Karpas-422 (cell line): Measurements from ENCODE around the gene CNTN2. TPM values are rescaled to one million over a fixed set of nuclear protein-coding genes. Genes with fewer than 3 reads are reported as not detected.

Source experiments
- DNase-seq: peaks from one replicate; pipeline ENCODE4 v3.0.0-alpha.2; 2015
- H2AFZ ChIP-seq: fragments of 200-600 bp; sonication (generic); 2 replicates; pipeline ENCODE4 v1.6.1; 2014; ENCODE audit warnings: antibody characterized with exemption, low read length, mixed read lengths
- H3K27ac ChIP-seq: fragments of 200-600 bp; sonication (generic); 2 replicates; pipeline ENCODE4 v1.5.1; 2014; ENCODE audit warnings: mild to moderate bottlenecking, low read length, moderate library complexity
- H3K27me3 ChIP-seq: fragments of 200-600 bp; sonication (generic); 2 replicates; pipeline ENCODE4 v1.6.1; 2014; ENCODE audit warnings: low read length, mixed read lengths
- H3K36me3 ChIP-seq: fragments of 200-600 bp; sonication (generic); 2 replicates; pipeline ENCODE4 v1.6.1; 2014; ENCODE audit warnings: low read length, mixed read lengths; ENCODE audit not compliant: insufficient read depth
- H3K4me1 ChIP-seq: fragments of 200-600 bp; sonication (generic); 2 replicates; pipeline ENCODE4 v1.6.1; 2014; ENCODE audit warnings: mild to moderate bottlenecking, low read length, mixed read lengths
- H3K4me2 ChIP-seq: fragments of 200-600 bp; sonication (generic); 2 replicates; pipeline ENCODE4 v1.6.1; 2014; ENCODE audit warnings: low read length, low read depth, mild to moderate bottlenecking; ENCODE audit not compliant: poor library complexity, severe bottlenecking
- H3K4me3 ChIP-seq: fragments of 200-600 bp; sonication (generic); 2 replicates; pipeline ENCODE4 v1.5.1; 2014; ENCODE audit warnings: mild to moderate bottlenecking, antibody characterized with exemption, low read length, mixed read lengths
- H3K79me2 ChIP-seq: fragments of 200-600 bp; sonication (generic); 2 replicates; pipeline ENCODE4 v1.6.1; 2014; ENCODE audit warnings: mild to moderate bottlenecking, low read length, mixed read lengths
- H3K9ac ChIP-seq: fragments of 200-600 bp; sonication (generic); 2 replicates; pipeline ENCODE4 v1.6.0; 2014; ENCODE audit warnings: low read length
- H3K9me2 ChIP-seq: fragments of 200-600 bp; sonication (generic), shearing (Covaris generic); replicated peaks from 2 replicates; pipeline ENCODE4 v1.6.0; 2014; ENCODE audit warnings: mild to moderate bottlenecking, low read length, moderate library complexity; ENCODE audit not compliant: insufficient read depth
- H3K9me3 ChIP-seq: fragments of 300-700, 200-600 bp; sonication (generic); 2 replicates; pipeline ENCODE4 v1.6.1; 2014; ENCODE audit warnings: low read length, mixed read lengths
- H4K20me1 ChIP-seq: fragments of 200-600 bp; sonication (generic); 2 replicates; pipeline ENCODE4 v1.6.1; 2014; ENCODE audit warnings: mild to moderate bottlenecking, antibody characterized with exemption, low read length, low read depth; ENCODE audit not compliant: insufficient read depth
- total RNA-seq: library from RNA; depleted of rRNA; stranded (reverse); fragments of >200 nt; shearing (Covaris generic); gene quantifications from 2 replicates; pipeline ENCODE4 v1.2.3, GENCODE V29; 2014; ENCODE audit warnings: low replicate concordance; rRNA removed

Gene CNTN2, protein sequence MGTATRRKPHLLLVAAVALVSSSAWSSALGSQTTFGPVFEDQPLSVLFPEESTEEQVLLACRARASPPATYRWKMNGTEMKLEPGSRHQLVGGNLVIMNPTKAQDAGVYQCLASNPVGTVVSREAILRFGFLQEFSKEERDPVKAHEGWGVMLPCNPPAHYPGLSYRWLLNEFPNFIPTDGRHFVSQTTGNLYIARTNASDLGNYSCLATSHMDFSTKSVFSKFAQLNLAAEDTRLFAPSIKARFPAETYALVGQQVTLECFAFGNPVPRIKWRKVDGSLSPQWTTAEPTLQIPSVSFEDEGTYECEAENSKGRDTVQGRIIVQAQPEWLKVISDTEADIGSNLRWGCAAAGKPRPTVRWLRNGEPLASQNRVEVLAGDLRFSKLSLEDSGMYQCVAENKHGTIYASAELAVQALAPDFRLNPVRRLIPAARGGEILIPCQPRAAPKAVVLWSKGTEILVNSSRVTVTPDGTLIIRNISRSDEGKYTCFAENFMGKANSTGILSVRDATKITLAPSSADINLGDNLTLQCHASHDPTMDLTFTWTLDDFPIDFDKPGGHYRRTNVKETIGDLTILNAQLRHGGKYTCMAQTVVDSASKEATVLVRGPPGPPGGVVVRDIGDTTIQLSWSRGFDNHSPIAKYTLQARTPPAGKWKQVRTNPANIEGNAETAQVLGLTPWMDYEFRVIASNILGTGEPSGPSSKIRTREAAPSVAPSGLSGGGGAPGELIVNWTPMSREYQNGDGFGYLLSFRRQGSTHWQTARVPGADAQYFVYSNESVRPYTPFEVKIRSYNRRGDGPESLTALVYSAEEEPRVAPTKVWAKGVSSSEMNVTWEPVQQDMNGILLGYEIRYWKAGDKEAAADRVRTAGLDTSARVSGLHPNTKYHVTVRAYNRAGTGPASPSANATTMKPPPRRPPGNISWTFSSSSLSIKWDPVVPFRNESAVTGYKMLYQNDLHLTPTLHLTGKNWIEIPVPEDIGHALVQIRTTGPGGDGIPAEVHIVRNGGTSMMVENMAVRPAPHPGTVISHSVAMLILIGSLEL
- total RNA-seq = not detected in 2 replicates

DNA sequence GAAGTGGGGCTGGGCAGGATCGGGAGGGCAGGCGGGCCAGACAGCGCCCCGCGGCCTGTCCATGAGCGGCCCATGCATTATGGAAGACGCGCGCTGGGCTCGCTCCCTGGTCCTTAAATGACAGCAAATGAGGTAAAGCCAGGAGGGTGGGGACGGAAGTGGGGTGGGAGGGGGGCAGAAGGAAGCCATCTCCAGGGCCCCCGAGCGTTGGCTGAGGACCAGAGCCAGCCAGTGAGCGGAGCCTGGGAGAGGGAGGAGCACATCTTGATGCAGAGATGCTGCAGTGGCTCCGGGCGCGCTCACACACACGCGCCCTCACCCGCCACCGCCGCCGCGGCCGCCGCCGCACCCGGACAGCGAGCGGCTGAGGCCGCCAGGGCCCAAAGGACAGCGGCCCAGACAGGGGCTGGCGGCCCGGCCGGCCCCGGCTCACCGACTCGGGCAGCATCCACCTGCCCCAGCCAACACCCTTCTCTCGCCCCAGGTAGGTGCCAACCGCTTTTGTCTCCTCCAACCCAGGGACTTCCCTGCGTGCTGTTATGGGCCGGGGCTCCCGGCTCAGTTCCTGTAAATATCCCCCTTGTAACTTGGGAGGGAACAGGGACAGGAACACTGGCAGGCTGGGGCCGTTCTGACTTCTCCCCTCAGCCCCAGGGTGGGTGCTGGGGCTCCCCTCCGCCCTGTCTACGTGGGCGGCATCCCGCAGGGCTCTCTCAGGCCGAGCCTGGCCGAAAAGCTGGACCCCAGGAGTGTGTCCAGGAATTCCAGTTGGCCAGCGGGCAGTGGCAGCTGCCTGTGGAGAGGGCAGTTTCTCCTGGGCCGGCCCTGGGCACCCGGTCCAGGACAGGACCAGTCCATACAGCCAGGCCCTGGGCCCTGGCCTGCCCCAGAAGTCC is at the start of gene CNTN2:
TSS of gene CNTN2 (plus strand) at position 302 of the 896 bp plus-strand sequence. CDS start 9,974 bp downstream, outside the sequence.
- Histone ChIP-seq H3K36me3 (no peaks in the 10 kb centered on the region), H3K27me3 (no peaks in the 10 kb centered on the region), H3K27ac (no peak within 1 kb of the TSS)

DNA sequence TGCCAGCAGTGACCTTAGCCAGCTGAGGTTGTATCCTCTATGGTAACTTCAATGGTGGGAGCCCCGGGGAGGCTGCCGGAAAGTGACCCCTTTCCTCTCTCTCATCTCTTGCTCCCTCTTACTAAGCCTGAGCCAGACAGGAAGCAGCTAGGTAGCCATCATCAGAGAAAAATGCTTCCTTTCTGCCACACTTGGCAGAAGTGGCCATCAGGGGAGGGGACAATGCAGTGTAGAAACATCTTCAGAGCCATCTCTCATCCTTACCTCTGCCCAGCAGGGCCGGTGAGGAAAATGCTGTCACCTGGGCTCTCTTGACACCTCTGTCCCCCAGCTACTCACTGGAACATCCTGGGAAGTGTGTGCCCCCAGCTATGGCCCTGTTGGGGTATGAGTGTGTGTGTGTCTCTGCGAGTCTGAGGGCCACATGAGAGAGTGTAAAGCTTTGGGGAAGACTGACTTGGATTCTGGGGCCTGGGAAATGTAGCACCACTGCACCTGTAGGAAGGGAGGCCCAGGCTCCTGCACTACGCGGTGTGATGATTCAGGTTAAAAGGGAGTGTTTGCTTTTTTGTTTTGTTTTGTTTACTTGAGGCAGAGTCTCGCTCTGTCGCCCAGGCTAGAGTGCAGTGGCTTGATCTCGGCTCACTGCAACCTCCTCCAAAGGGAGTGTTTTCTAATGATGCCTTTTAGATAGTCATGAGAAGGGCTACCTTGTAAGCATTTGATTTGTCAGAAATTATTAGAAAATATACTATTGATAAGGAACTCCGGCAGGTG is 48.7 kb upstream of the CNTN2 start:
- DNase-seq = no peak
- H3K9me3 ChIP-seq = no peaks in the 10 kb centered on the region

More for the DNA sequence above, at the start of gene CNTN2:
- no peak for DNase-seq
- H3K79me2 ChIP-seq = no peaks in the 10 kb centered on the region
- H3K4me3 ChIP-seq = no peak within 1 kb of the TSS
- H3K9me3 ChIP-seq = no peaks in the 10 kb centered on the region
- H3K4me2 ChIP-seq = no peak within 1 kb of the TSS
- no peaks in the 10 kb centered on the region; the same call in 1 of the 2 replicates for H4K20me1 ChIP-seq
- no peak within 1 kb of the TSS for H2AFZ ChIP-seq
- H3K9ac ChIP-seq = no peak within 1 kb of the TSS
- no peaks in the 10 kb centered on the region for H3K4me1 ChIP-seq
- H3K9me2 ChIP-seq = no peaks in the 10 kb centered on the region

DNA sequence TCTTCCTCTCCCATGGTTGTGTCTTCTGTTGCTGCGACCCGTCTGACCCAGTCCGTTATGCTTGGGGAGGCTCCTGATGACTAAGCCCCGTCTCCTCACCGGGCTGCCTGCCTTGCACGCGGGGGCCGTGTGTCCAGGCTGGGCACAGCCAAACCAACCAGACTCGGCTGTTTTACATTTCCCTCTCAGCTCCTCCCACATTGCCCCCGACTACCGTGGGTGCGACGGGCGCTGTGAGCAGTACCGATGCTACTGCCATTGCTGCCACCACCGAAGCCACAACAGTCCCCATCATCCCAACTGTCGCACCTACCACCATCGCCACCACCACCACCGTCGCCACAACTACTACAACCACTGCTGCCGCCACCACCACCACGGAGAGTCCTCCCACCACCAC is 46.0 kb upstream of the CNTN2 start:
- Histone ChIP-seq H3K4me2 (no peak overlapping the region), H4K20me1 (no peaks in the 10 kb centered on the region), H3K79me2 (no peaks in the 10 kb centered on the region), H3K4me1 (peaks cover 7% of the 10 kb centered on the region), H3K36me3 (no peaks in the 10 kb centered on the region), H3K9me2 (no peaks in the 10 kb centered on the region), H3K27ac (no peak overlapping the region), H3K9ac (no peak overlapping the region), H3K9me3 (no peaks in the 10 kb centered on the region), H3K27me3 (no peaks in the 10 kb centered on the region), H3K4me3 (no peak overlapping the region), H2AFZ (no peak overlapping the region)
- DNase-seq = no peak

More for the DNA sequence above, 48.7 kb upstream of the CNTN2 start:
- no peak overlapping the region for H2AFZ ChIP-seq
- no peaks in the 10 kb centered on the region for H4K20me1 ChIP-seq
- H3K9ac ChIP-seq = no peak overlapping the region
- H3K4me3 ChIP-seq = no peak overlapping the region
- no peaks in the 10 kb centered on the region for H3K9me2 ChIP-seq
- H3K27ac ChIP-seq = no peak overlapping the region
- H3K4me2 ChIP-seq = no peak overlapping the region
- H3K4me1 ChIP-seq = peaks cover 8% of the 10 kb centered on the region
- H3K27me3 ChIP-seq = no peaks in the 10 kb centered on the region
- no peaks in the 10 kb centered on the region for H3K36me3 ChIP-seq
- no peaks in the 10 kb centered on the region for H3K79me2 ChIP-seq

DNA sequence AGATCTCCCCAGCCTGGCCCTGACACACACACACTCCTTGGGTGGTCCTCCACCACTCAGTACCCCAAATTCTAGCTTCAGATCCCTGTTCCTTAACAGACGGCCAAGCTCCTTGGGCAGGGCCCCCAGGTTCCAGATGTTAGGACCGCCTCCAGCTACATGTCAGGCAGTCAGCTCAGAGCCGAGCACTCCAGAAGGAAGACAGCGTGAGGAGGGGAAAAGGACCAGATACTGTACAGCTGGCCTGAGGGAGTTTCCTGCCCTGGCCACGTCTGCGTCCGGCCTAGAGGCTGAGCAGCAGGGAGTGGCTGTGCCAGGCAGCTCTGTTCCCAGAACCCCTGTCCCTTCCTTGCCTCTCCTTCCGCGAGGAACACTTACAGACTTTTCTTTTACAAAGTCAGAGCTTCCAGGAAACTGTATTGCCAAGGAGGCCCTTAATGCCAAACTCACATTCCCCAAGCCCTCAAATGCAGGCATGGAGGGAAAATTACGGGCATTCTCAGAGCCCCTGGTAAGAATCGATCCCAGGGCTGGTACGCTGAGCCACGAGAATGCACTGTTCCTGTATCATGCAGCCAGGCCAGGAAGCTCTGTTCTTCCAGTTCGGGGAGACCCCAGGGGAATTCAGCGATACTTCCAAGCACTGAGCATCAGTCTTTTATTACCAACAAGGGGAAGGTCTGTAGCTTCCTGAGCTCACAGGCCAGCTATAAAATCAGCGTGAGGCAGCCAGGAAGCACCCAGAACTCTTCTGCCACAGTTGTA is 45.2 kb upstream of the CNTN2 start:
- Histone ChIP-seq H3K4me2 (no peak overlapping the region), H3K36me3 (no peaks in the 10 kb centered on the region), H4K20me1 (no peaks in the 10 kb centered on the region), H3K4me3 (no peak overlapping the region), H3K27me3 (no peaks in the 10 kb centered on the region), H3K9me2 (no peaks in the 10 kb centered on the region), H3K9ac (no peak overlapping the region), H3K79me2 (no peaks in the 10 kb centered on the region), H3K27ac (no peak overlapping the region), H2AFZ (no peak overlapping the region), H3K9me3 (no peaks in the 10 kb centered on the region), H3K4me1 (no peaks in the 10 kb centered on the region)
- no peak for DNase-seq

DNA sequence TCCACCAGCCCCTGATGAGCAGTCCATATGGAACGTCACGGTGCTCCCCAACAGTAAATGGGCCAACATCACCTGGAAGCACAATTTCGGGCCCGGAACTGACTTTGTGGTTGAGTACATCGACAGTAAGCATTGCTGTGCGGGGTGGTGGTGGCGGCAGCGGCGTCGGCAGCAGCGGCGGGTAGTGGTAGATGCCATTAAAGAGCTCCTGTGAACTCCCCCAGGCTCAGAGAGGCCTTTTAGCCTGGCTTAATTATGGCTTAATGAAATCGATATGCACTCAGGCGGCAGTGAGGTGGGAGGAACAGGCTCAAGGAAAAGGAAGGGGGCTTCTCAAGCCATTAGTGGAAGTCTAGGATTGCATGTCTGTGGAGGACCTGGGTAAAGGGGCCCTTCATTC is 41.9 kb upstream of the CNTN2 start:
- H3K79me2 ChIP-seq = no peaks in the 10 kb centered on the region
- no peak overlapping the region for H3K4me2 ChIP-seq
- H3K27me3 ChIP-seq = no peaks in the 10 kb centered on the region
- no peaks in the 10 kb centered on the region for H3K9me2 ChIP-seq
- H3K4me1 ChIP-seq = no peaks in the 10 kb centered on the region
- no peaks in the 10 kb centered on the region for H3K9me3 ChIP-seq
- H3K9ac ChIP-seq = no peak overlapping the region
- no peak overlapping the region for H3K27ac ChIP-seq
- H4K20me1 ChIP-seq = no peaks in the 10 kb centered on the region
- DNase-seq = no peak
- no peak overlapping the region for H3K4me3 ChIP-seq
- H3K36me3 ChIP-seq = no peaks in the 10 kb centered on the region
- no peak overlapping the region for H2AFZ ChIP-seq

DNA sequence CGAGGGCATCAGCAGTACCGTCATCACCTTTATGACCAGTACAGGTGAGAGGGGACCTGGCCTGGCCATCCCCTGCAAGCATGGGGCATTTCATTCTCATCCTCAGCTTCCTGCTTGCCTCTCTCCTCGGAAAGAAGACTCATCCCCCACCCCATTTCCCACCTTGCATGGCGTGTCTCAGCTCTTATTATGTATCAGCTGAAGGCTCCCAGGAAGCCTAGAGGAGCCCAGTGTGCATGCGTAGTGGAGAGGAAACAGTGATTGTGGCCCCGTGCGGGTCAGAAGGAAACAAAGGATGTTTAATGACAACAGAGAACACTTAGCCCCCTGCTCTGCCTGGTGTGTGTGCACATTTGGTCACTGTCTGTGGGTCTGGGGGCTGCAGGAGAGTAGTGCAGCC is 40.3 kb upstream of the CNTN2 start:
- no peak overlapping the region for H2AFZ ChIP-seq
- H3K27ac ChIP-seq = no peak overlapping the region
- no peaks in the 10 kb centered on the region for H3K36me3 ChIP-seq
- H3K4me1 ChIP-seq = no peaks in the 10 kb centered on the region
- no peaks in the 10 kb centered on the region for H4K20me1 ChIP-seq
- no peaks in the 10 kb centered on the region for H3K27me3 ChIP-seq
- H3K4me3 ChIP-seq = no peak overlapping the region
- no peak overlapping the region for H3K4me2 ChIP-seq
- H3K9me3 ChIP-seq = no peaks in the 10 kb centered on the region
- no peak overlapping the region for H3K9ac ChIP-seq
- no peaks in the 10 kb centered on the region for H3K79me2 ChIP-seq
- no peaks in the 10 kb centered on the region for H3K9me2 ChIP-seq
- no peak for DNase-seq
